ENCODE data around the gene B3GNT3.
A peak's percentile ranks its signal among the peaks of the same experiment; 100 is the strongest.

Gene B3GNT3

GRCh38 chr19:17784201-17785008 is 10.5 kb upstream of the B3GNT3 start:
- Histone ChIP-seq H3K27me3 (ENCODE audit: insufficient read depth, low read length, poor library complexity, severe bottlenecking) (no peaks in the 10 kb centered on the region), H3K9me3 (ENCODE audit: insufficient read depth, low read depth, low read length) (no peaks in the 10 kb centered on the region), H2AFZ (ENCODE audit: low read length) (no peak overlapping the region), H3K79me2 (ENCODE audit: insufficient read depth, low read length) (no peaks in the 10 kb centered on the region), H3K36me3 (ENCODE audit: insufficient read depth, low read length) (peaks cover 9% of the 10 kb centered on the region; the same call in 1 of the 2 replicates), H3K4me3 (ENCODE audit: low read length, poor library complexity, severe bottlenecking) (no peak overlapping the region), H3K9ac (ENCODE audit: low read depth, low read length, poor library complexity, severe bottlenecking) (no peak overlapping the region), H3K4me1 (ENCODE audit: insufficient read depth, low read length, poor library complexity, severe bottlenecking) (no peaks in the 10 kb centered on the region), H3K9me2 (replicated peaks; ENCODE audit: low read depth, low read length) (no peaks in the 10 kb centered on the region), H4K20me1 (ENCODE audit: insufficient read depth, low read length, poor library complexity, severe bottlenecking) (no peaks in the 10 kb centered on the region), H3K4me2 (ENCODE audit: low read depth, low read length, poor library complexity, severe bottlenecking) (no peak overlapping the region), H3F3A (ENCODE audit: low read depth) (no peaks in the 10 kb centered on the region)
- no peak for TF ChIP-seq EZH2phosphoT487 (IDR thresholded peaks at IDR 0.05; ENCODE audit: borderline replicate concordance)
- TF ChIP-seq CTCF (conservative IDR thresholded peaks at IDR 0.05; ENCODE audit: low read length), result peak; percentile 82

GRCh38 chr19:17787274-17787913 is 7.5 kb upstream of the B3GNT3 start:
- peaks cover 13% of the 10 kb centered on the region for H3F3A ChIP-seq (ENCODE audit: low read depth)
- no peak overlapping the region for H3K9ac ChIP-seq (ENCODE audit: low read depth, low read length, poor library complexity, severe bottlenecking)
- H3K4me3 ChIP-seq (ENCODE audit: low read length, poor library complexity, severe bottlenecking), result no peak overlapping the region
- H3K27me3 ChIP-seq (ENCODE audit: insufficient read depth, low read length, poor library complexity, severe bottlenecking), result no peaks in the 10 kb centered on the region
- H3K9me2 ChIP-seq (replicated peaks; ENCODE audit: low read depth, low read length), result no peaks in the 10 kb centered on the region
- H3K36me3 ChIP-seq (ENCODE audit: insufficient read depth, low read length), result peaks cover 7% of the 10 kb centered on the region; the same call in 1 of the 2 replicates
- no peak for TF ChIP-seq EZH2phosphoT487 (IDR thresholded peaks at IDR 0.05; ENCODE audit: borderline replicate concordance)
- no peaks in the 10 kb centered on the region for H4K20me1 ChIP-seq (ENCODE audit: insufficient read depth, low read length, poor library complexity, severe bottlenecking)
- H3K9me3 ChIP-seq (ENCODE audit: insufficient read depth, low read depth, low read length), result no peaks in the 10 kb centered on the region
- H3K4me1 ChIP-seq (ENCODE audit: insufficient read depth, low read length, poor library complexity, severe bottlenecking), result peaks cover 25% of the 10 kb centered on the region
- H3K79me2 ChIP-seq (ENCODE audit: insufficient read depth, low read length), result no peaks in the 10 kb centered on the region
- no peak overlapping the region for H2AFZ ChIP-seq (ENCODE audit: low read length)
- H3K4me2 ChIP-seq (ENCODE audit: low read depth, low read length, poor library complexity, severe bottlenecking), result no peak overlapping the region

- Histone ChIP-seq H3K4me1 (ENCODE audit: insufficient read depth, low read length, poor library complexity, severe bottlenecking) (peaks cover 31% of the 10 kb centered on the region), H3K27me3 (ENCODE audit: insufficient read depth, low read length, poor library complexity, severe bottlenecking) (no peaks in the 10 kb centered on the region), H3F3A (ENCODE audit: low read depth) (peaks cover 13% of the 10 kb centered on the region), H3K9ac (ENCODE audit: low read depth, low read length, poor library complexity, severe bottlenecking) (no peak overlapping the region), H3K9me2 (replicated peaks; ENCODE audit: low read depth, low read length) (no peaks in the 10 kb centered on the region), H3K4me3 (ENCODE audit: low read length, poor library complexity, severe bottlenecking) (no peak overlapping the region), H3K36me3 (ENCODE audit: insufficient read depth, low read length) (peaks cover 4% of the 10 kb centered on the region; the same call in 1 of the 2 replicates), H2AFZ (ENCODE audit: low read length) (no peak overlapping the region), H3K9me3 (ENCODE audit: insufficient read depth, low read depth, low read length) (no peaks in the 10 kb centered on the region), H4K20me1 (ENCODE audit: insufficient read depth, low read length, poor library complexity, severe bottlenecking) (no peaks in the 10 kb centered on the region), H3K79me2 (ENCODE audit: insufficient read depth, low read length) (no peaks in the 10 kb centered on the region), H3K4me2 (ENCODE audit: low read depth, low read length, poor library complexity, severe bottlenecking) (no peak overlapping the region)
- TF ChIP-seq CTCF (conservative IDR thresholded peaks at IDR 0.05; ENCODE audit: low read length) (no peak), EZH2phosphoT487 (IDR thresholded peaks at IDR 0.05; ENCODE audit: borderline replicate concordance) (no peak)
Measured at GRCh38 chr19:17788632-17789031, 6.3 kb upstream of the B3GNT3 start.
